ENCODE results near the gene SELENOI.
"Not testable (repeated sequence)": the region's sequence is repeated elsewhere in the genome, so short reads cannot be mapped to it uniquely, and the experiment has no call there.

SELENOI gene, protein sequence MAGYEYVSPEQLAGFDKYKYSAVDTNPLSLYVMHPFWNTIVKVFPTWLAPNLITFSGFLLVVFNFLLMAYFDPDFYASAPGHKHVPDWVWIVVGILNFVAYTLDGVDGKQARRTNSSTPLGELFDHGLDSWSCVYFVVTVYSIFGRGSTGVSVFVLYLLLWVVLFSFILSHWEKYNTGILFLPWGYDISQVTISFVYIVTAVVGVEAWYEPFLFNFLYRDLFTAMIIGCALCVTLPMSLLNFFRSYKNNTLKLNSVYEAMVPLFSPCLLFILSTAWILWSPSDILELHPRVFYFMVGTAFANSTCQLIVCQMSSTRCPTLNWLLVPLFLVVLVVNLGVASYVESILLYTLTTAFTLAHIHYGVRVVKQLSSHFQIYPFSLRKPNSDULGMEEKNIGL

DNA sequence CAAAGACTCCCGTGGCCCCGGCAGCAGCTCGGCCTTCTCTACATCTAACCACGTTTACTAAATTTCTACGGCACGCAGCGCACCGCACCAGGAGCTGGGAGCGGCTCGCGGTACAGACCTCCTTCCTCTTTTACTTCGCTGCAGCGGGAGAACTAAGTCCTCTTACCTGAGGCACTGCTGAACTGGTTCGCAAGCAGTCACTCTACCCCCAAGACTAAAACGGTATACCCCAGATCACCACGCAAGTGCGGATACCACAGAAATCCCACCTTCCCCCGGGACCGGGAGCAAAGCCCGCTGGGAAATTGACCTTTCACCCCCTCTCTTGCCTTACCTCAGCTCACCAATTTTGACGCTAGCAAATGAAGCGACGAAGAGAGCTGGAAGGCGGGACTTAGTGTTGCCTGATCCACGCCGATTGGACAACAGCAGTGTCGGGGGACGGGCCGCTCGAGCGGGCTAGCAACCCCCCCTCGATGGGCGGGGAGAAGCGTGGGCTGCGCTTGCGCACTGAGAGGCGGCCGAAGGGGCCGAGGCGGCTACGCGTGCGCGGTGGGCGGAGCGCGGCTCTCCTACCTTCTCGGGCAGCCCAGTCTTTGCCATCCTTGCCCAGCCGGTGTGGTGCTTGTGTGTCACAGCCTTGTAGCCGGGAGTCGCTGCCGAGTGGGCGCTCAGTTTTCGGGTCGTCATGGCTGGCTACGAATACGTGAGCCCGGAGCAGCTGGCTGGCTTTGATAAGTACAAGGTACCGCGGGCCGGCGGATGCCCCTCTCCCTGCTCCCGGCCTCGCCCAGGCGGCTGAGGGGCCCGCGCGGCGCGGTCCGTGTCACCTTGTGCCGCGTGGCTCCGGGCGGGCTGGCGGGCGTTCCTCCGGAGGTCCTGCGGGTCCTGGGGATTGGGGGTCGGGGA is at the start of gene SELENOI:
Gene SELENOI (plus strand): TSS at position 599 of the 909 bp plus-strand sequence. CDS start 90 bp downstream, at position 689.
- DNase-seq: peak; percentile 99

DNA sequence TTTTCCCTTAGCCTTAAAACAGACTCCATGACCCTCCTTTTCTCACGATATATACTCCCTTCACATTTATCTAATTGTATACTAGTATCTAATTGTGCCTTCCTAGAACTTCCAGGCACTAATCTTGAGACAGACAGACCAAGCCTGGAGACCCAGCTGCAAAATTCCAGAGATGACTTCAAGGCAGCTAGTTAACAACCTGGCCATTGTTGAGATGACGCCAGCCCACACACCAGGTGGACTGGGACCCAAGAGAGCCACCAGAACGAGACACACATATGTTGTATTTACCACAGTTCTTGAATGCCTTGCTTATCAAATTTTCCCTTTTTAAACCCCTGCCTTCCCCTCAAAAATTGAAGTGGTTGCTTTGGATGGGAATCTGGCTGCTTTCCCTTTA is 48.9 kb upstream of the SELENOI start:
- no peak for DNase-seq

DNA sequence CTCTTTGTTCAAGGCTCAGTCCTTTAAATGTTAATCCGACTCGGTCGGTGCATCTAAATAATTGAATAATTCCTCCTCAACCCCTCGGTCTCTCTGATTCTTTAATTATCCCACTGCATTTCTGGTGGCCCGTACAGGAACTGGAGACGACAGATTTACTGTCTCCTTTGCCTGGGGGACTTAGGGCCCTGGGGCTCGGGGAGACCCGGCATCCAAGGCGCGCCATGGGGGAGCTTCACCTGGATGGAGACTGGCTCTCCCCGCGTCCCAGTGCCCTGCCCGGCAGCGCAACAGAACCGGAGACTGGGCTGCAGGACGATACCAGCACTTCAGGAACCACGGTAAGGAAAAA is 47.7 kb upstream of the SELENOI start:
- no peak for DNase-seq

DNA sequence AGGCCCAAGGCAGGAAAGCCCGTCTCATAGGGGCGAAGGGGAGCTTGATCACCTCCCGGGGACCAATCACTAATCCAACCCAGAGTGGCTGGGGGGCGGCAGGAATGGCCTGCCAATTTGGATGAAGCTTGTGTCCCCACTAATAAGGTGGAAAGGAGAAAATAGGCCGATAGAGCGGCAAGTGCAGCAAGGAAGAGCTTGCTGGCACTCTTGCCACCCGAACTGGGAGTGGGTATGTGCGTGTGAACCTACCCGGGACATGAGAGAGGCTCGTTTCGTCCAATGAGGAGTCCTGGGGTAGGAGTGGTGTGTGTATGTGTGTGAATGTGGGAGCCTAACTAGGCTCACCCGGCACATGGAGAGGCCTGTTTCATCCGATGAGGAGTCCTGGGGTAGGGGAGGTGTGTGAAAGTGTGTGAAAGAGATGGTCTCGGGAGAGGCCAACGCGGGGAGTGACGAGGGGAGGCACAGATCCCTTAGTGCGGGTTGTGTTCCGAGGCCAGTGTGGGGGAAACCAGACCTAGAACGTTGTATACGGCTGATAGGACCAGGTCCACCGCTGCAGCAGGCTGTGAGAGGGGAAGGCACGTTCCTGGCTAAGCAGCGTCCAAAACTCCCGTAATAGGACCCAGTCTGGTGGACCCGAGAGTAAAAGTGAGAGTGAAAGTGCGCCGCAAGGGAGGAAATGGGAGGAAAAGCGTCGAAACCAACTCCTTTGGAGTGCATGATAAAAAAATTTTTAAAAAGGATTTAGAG is 47.1 kb upstream of the SELENOI start:
- DNase-seq: peak; percentile 25

DNA sequence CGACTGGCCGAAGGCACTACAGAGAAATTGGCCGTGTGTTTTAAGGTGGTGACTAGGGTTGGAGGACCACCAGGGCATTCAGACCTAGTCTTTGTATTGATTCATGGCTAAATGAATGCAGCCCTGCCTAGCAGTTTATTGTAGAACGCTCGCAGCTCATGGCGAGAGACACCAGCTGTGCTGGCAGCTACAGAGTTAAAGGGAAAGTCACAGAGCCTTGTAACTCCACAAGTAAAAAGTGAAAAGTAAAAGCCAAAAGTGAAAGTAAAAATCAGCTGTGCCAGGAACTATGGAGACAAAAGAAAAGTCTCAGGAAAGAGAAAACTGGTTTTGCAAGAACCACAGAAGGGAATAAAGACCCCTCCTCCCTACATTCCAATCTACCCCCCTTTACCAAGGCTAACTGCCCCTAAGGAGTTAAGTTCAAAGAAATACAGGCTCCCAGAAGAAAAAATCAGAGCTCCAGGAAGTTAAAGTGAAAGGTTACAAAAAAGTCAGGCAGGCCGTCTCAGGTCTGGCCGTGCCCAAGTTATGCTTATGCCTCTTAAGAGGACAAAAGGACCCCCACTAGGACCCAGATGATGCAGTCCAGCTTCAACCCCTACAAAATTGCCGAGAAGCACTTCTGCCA is 46.4 kb upstream of the SELENOI start:
- DNase-seq: peak; percentile 5

DNA sequence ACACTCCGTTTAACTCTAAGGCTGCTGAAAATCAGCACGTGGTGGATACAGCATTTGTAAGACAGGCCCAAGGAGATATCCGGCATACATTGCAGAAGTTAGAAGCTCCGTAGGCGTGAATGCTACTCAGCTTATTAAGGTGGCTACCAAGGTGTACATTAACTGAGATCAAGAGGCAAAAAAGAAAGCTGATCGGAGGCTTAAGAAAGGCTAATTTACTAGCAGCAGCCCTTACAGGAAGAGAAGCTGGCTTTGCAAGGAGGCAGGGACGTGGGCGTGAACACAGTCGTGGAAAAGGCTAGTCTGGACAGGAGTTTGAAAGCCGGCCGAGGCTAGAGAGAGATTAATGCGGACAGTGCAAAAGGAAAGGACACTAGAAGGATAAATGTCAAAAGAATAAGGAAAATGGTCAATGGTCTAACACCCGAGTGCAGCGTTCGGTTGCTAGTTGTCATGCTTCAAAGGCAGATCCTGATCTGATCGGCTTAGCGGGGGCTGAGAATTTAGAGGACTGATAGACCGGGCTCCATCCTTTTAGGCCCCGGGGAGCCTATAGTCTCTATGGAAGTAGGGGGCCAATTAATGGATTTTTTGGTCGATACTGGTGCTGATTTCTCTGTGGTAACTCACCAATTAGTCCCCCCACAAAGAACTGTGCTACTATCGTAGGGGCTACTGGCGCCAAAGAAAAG is 45.6 kb upstream of the SELENOI start:
- no peak for DNase-seq

DNA sequence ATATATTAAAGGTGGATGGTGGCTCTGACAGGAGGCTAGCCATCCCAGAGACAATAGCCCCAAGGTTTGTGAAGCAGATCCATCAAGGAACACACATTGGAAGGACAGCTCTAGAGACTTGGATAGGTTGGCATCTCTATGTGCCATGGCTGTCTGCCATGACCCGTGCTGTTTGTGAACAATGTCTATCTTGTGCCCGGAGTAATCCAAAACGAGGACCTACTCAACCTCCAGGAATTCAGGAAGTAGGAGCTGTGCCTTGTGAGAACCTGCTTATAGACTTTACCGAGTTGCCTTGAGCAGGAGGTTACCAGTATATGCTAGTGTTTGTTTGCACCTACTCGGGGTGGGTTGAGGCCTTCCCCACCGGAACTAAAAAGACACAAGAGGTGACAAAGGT is 43.1 kb upstream of the SELENOI start:
- DNase-seq: no peak

DNA sequence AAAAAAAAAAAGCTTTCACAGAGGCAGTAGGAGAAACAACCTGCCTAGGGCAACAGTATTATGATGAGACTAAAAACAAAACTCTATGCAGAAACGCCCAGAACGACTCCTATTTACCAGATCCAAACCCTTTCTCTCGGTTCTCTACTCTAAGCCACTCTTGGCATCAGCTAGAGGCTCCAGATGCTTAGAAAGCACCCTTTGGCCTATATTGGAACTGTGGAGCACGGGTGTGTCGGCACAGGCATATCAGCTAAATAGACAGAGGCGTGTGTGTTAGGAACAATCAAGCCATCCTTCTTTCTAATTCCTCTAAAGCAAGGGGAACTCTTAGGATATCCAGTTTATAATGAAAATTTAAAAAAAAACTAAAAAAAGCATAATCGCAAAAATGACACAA is 40.8 kb upstream of the SELENOI start:
- DNase-seq: not testable (repeated sequence)

DNA sequence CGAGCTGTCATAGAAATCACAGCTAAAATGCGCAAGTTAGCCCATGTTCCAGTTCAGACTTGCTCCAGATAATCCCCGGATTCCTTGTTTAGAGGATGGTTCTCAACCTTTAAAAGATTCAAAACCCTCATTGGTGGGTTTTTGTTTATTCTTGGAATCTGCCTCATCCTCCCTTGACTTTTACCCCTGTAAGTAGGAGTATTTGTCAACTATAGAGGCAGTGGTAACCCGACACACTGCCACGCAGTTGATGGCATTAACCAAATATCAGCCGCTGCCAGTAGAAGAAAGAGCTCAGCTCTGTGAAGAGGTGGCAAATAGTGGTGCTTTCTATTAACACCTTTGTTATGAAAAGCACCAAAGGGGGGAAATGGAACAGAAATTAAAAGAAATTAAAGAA is 40.4 kb upstream of the SELENOI start:
- no peak for DNase-seq

DNA sequence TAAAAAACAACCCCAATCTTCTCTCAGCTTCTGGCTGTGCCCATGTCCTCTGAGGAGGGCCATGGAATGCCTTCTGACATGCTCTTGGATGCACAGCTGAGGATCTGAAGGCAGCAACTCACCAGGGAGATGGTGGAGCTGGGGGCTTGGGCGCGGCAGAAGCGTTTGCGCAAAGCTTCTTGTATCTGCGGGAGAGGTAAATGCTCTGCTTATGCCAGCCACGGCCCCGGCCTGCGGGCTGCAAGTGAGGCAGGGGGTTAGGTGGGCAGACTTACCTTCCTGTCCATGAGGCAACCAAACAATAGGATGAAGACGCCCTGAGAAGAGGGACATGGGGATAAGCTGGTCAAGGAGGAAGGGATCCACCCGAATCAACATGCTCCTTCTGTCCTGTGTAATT is 36.0 kb upstream of the SELENOI start:
- no peak for DNase-seq

DNA sequence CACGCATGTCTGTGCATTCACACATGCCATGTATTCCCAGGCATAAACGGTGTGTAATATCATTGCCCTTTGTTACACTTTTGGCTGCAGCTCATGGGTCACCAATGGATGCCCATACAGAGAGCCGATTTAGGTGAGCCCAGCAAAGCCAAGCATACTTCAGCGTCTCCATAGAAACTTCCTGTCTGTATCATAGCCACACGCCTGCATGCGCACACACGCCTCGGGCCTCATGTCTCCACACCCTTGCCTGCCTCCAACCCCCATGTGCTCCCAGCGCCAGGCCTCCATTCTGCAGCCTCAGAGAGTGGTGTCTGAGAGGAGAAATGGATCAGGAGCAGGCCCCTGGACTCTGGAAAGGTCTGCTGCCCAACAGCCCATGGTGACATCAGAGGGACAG is 33.5 kb upstream of the SELENOI start:
- no peak for DNase-seq

DNA sequence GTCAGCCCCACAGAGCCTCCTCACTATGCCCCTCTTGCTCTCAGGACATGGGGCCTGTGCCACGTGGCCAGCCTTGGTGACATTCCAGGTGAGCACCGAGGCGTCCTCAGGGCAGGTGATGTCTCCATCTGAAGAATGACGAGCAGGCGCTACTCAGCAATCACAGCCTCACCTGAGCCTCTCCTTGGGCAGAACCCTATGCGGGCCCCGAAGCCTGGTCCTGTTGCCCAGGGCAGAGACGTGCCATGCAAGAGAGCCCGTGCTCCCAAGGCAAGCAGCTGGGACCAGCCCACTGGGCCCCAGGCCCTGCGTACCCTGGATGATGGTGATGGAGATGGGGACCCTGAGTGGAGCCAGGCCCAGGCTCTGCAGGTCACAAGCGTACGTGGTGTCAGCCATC is 32.5 kb upstream of the SELENOI start:
- DNase-seq: no peak

DNA sequence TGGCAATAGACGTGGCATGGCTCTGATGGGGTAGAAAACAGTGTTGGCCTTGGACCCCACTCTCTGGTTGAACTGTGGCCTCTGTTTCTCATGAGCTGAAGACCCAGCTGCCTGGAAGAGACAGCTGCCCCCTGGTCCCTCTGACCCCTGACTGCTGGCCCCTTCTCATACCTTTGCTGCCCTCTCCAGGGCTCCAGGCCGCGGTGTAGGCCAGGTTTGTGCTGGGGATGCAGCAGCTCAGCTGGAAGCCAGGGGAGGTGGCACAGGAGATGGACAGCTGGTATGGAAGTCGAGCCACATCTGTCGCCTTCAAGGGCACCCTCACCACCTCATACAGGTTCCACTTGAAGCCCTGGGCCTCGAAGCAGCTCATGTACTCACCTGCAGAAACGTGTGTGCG is 31.7 kb upstream of the SELENOI start:
- no peak for DNase-seq

DNA sequence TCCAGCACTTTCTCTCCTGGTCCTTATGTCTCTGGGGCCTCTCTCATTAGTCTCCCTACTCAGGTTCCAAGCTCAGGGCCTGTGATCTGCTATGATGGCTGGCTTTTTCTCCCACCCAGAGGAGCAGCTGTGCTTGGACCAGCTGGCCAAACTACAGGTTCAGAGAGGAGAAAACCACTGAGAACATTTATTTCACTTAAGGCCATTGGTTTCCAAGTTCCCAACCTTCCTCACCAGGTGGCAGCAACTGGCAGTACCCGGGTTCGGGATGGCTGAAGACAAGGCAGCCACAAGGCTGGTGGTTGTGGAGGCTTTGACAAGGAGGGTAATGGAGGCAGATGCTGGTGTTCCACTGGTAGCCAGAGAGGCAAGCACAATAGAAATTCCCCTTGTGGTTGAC is 29.9 kb upstream of the SELENOI start:
- DNase-seq: no peak

DNA sequence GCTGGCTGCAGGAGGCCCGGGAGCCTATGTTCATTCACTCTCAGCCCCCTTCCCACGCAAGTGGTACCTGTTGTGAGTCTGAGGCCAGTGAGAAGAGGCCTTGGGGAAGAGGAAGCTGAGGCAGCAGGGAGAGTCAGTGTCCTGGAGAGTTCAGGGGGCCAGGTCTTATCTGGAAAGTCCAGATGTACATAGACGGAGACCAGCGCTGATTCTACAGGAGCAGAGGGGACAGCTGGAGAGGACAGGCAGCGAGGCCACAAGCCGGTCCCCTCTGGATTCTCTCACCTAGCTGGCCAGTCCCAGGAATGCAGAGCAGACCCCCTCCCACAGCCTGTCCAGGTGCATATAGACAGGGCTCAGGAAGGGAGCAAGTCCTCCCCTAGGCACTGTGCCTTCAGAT is 29.1 kb upstream of the SELENOI start:
- DNase-seq: no peak

DNA sequence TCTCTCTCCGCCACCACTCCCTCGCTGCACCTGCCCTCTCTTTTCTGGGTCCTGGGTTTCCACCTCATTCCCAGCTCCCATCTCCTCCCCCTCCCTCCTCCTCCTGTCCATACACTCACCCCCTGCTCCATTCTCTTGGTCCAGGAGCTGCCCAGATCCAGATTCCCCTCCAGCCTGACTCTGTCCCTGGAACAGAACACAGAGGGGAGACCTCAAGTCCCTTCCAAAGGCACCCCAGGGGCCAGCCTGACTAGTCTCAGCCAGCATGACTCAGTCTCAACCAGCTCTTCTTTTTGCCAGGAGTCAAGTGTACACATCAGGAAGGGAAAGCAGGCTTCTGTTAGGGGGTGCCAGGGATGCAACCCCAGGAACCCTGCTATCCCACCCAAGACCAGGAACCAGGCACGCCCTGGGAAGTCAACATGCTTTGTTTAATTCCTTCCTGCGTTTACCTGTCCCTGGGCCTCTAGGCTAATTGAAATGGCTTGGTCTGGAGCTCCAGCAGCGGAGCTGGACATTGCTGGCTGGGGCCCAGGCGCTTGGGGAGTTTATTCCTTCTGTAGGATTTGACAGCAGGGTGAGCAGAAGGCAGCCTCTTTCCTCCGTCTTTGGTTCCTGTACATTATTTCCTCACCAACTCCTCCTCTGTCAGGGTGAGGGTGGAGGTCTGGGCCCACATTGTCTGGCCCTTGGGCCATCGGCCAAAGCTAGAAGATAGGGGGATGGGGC is 28.4 kb upstream of the SELENOI start:
- no peak for DNase-seq

DNA sequence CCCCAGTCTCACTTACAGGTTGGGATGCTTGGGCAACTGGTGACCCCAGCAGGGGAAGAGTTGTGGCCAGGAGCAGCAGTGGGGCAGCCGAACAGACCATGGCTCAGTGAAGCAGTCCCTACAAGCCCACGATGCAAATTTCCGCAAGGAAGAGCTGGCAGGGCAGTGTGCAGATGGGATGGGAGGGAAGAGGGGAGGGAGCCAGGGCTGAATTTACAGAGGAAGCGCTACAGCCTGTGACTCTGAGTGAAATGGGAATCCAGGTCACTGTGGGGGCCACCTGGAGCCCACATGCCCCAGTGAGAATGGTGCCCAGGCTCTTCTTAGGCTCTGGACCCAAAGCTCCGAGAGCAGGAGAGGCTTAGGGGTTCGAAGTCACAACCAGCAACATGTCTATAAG is 27.0 kb upstream of the SELENOI start:
- no peak for DNase-seq

DNA sequence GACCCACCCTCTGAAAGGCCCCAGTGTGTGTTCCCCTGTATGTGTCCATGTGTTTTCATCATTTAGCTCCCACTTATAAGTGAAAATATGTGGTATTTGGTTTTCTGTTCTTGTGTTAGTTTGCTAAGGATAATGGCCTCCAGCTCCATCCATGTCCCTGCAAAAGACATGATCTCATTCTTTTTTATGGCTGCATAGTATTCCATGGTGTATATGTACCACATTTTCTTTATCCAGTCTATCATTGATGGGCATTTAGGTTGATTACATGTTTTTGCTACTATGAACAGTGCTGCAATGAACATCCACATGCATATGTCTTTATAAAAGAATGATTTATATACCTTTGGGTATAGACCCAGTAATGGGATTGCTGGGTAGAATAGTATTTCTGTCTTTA is 21.5 kb upstream of the SELENOI start:
- not testable (repeated sequence) for DNase-seq

DNA sequence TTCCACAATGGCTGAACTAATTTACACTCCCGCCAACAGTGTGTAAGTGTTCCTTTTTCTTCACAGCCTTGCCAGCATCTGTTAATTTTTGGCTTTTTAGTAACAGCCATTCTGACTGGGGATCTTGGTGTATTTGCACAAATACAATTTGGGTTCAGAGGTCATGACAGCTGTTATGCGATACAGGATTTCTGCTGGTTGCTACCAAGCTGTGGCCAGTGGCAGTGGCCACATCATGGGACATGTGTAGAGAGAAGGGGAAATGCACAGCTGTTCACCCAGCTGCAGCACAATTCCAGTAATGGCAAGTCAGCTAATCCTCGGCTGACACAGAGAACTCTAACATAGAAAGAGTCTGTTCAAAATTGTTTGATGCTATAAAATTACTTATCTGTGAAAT is 21.0 kb upstream of the SELENOI start:
- no peak for DNase-seq

DNA sequence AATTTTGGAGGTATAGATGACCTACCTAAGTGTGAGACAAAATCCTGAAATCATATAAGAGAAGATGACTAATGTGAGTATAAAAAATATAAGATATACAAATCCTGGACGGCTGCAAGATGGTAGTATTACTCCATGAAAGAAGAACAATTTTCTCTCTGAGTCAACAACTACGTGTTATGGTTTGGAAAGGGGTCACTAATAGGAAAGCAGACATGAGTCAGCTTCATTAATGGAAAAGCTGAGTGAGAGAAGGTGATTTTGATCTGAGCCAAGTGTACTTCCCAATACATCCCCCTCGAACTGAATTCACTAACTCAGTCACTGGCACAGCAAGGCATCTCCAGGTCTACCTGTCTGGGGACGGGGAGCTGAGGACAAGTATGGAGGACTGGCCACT is 20.1 kb upstream of the SELENOI start:
- DNase-seq: no peak

DNA sequence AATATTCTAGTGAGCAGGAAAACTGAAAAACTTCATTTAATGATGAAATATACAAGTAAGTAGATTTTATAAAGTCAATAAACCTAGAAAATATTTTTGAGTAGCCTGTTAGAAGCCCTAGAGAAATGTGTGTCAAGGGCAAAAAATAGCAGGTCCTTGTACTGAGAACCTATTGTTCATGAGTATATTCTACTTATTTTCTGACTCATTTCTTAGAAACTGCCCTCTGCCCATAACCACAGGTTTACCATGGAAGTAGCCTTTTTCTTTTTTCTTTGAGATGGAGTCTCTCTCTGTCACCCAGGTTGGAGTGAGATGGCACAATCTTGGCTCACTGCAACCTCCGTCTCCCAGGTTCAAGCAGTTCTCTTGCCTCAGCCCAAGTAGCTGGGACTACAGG is 19.4 kb upstream of the SELENOI start:
- no peak for DNase-seq
